Fibroblast of lung (primary cell): ENCODE measurements around the gene NEURL1. TPM values are rescaled to one million over a fixed set of nuclear protein-coding genes. Genes with fewer than 3 reads are reported as not detected.
"Not testable (repeated sequence)": the region's sequence is repeated elsewhere in the genome, so short reads cannot be mapped to it uniquely, and the experiment has no call there.

ENCODE experiments used
- DNase-seq, 2 donors: peaks; one replicate each; pipeline versions ENCODE4 v3.0.0 to v3.0.0-alpha.2; 2010; ENCODE audit warnings: low read depth in 2 of 2
- H2AFZ ChIP-seq: 2 replicates; pipeline ENCODE4 v1.5.1; 2012; ENCODE audit warnings: low read length, control low read depth, inconsistent platforms
- H3K27ac ChIP-seq: 2 replicates; pipeline ENCODE4 v1.5.1; 2011; ENCODE audit warnings: low read length, control low read depth; ENCODE audit not compliant: insufficient read depth
- H3K27me3 ChIP-seq: 2 replicates; pipeline ENCODE4 v1.5.1; 2011; ENCODE audit warnings: mild to moderate bottlenecking, low read length; ENCODE audit not compliant: control insufficient read depth, insufficient read depth
- H3K36me3 ChIP-seq: 2 replicates; pipeline ENCODE4 v1.5.1; 2011; ENCODE audit warnings: low read length; ENCODE audit not compliant: control insufficient read depth, insufficient read depth
- H3K4me1 ChIP-seq: 2 replicates; pipeline ENCODE4 v1.5.1; 2011; ENCODE audit warnings: low read length; ENCODE audit not compliant: control insufficient read depth, insufficient read depth; ENCODE audit errors: extremely low read depth
- H3K4me2 ChIP-seq: 2 replicates; pipeline ENCODE4 v1.5.1; 2011; ENCODE audit warnings: low read length, control low read depth; ENCODE audit not compliant: insufficient read depth; ENCODE audit errors: extremely low read depth
- H3K4me3 ChIP-seq, 4 experiments: fragments of 200-600 bp in 1 of 4; sonication (generic) in 1 of 4; replicated peaks in 1 of 4; 2 replicates each; pipeline ENCODE4 v1.5.1; 2011 to 2016; ENCODE audit warnings: low read length in 4 of 4, low read depth in 3 of 4, mild to moderate bottlenecking in 3 of 4, control low read depth in 2 of 4, inconsistent platforms in 1 of 4, mixed read lengths in 1 of 4; ENCODE audit not compliant: insufficient read depth in 1 of 4; ENCODE audit errors: control extremely low read depth in 1 of 4
- H3K79me2 ChIP-seq: 2 replicates; pipeline ENCODE4 v1.5.1; 2012; ENCODE audit warnings: mild to moderate bottlenecking, low read length, inconsistent platforms; ENCODE audit not compliant: control insufficient read depth, insufficient read depth
- H3K9ac ChIP-seq: 2 replicates; pipeline ENCODE4 v1.5.1; 2011; ENCODE audit warnings: mild to moderate bottlenecking, low read length, control low read depth; ENCODE audit not compliant: insufficient read depth
- H3K9me3 ChIP-seq: 2 replicates; pipeline ENCODE4 v1.5.1; 2012; ENCODE audit warnings: low read depth, low read length; ENCODE audit not compliant: control insufficient read depth, insufficient read depth
- H4K20me1 ChIP-seq: 2 replicates; pipeline ENCODE4 v1.5.1; 2011; ENCODE audit warnings: low read length; ENCODE audit not compliant: control insufficient read depth, insufficient read depth; ENCODE audit errors: extremely low read depth
- EZH2 ChIP-seq: IDR thresholded peaks from 2 replicates; pipeline ENCODE4 v1.5.1; 2012; ENCODE audit warnings: low read length, control low read depth, mild to moderate bottlenecking; ENCODE audit errors: missing control alignments
- polyA plus RNA-seq, 2 donors: library from polyadenylated mRNA; depleted of rRNA in 1 of 2; stranded (reverse) in 1 of 2; unstranded in 1 of 2; fragments of >200 nt; gene quantifications; 2 replicates each; pipeline ENCODE4 v1.2.1, GENCODE V29; 2011 to 2012; ENCODE audit warnings: missing spikeins in 1 of 2
- total RNA-seq: library from RNA; depleted of rRNA; stranded (reverse); fragments of >200 nt; gene quantifications from 2 replicates; pipeline ENCODE4 v1.2.1, GENCODE V29; 2014
- TF ChIP-seq, protein P1 (sequence below), 2 donors: IDR thresholded peaks in 1 of 2; conservative IDR thresholded peaks in 1 of 2; 1 replicate in 1 of 2; 2 replicates in 1 of 2; pipeline ENCODE4 v1.5.1; 2011 to 2012; ENCODE audit warnings: low read length in 2 of 2, control low read depth in 1 of 2, inconsistent platforms in 1 of 2, low read depth in 1 of 2, mild to moderate bottlenecking in 1 of 2

NEURL1 gene
- total and polyA plus RNA-seq, 2 donors (not counting 1 experiment from before 2014, with no cell fraction given), result 0.12 TPM; not detected in 1

DNA sequence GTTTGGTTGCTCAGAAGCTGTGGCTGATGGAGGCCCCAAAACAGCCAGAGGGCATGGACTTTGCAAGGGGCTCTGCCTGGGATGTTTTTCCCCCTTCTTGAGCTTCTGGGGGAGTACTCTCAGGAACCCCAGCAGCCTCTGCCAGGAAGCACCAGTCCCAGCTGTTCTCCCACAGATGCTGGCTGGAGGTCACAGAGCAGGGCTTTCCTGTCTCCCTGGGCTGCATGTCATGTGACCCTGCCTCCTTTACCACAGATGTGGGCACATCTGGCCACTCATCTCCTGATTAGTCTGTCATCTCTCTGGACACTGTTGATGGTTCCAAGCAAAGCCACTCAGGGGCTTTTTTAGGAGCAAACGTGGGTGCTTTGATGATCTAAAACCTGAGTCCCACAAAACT, 136.7 kb downstream of the NEURL1 start:
- no peaks in the 10 kb centered on the region for H3K9me3 ChIP-seq
- H3K79me2 ChIP-seq, result peaks cover 4% of the 10 kb centered on the region
- no peaks in the 10 kb centered on the region for H3K27me3 ChIP-seq
- no peak overlapping the region for H3K9ac ChIP-seq
- no peak overlapping the region for H3K27ac ChIP-seq
- H3K4me1 ChIP-seq, result peaks cover 2% of the 10 kb centered on the region
- no peak overlapping the region for H2AFZ ChIP-seq
- no peak for DNase-seq
- H3K36me3 ChIP-seq, result peaks cover 27% of the 10 kb centered on the region
- H3K4me3 ChIP-seq, result no peak overlapping the region
- TF ChIP-seq EZH2, result no peak
- TF ChIP-seq, protein P1, sequence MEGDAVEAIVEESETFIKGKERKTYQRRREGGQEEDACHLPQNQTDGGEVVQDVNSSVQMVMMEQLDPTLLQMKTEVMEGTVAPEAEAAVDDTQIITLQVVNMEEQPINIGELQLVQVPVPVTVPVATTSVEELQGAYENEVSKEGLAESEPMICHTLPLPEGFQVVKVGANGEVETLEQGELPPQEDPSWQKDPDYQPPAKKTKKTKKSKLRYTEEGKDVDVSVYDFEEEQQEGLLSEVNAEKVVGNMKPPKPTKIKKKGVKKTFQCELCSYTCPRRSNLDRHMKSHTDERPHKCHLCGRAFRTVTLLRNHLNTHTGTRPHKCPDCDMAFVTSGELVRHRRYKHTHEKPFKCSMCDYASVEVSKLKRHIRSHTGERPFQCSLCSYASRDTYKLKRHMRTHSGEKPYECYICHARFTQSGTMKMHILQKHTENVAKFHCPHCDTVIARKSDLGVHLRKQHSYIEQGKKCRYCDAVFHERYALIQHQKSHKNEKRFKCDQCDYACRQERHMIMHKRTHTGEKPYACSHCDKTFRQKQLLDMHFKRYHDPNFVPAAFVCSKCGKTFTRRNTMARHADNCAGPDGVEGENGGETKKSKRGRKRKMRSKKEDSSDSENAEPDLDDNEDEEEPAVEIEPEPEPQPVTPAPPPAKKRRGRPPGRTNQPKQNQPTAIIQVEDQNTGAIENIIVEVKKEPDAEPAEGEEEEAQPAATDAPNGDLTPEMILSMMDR (conservative IDR thresholded peaks at IDR 0.05 in 1 of 2, IDR thresholded peaks at IDR 0.05 in 1 of 2; ENCODE audit: low read depth in 1 of 2, low read length in 2 of 2), result no peak
- H3K4me2 ChIP-seq, result no peak overlapping the region
- H4K20me1 ChIP-seq, result no peaks in the 10 kb centered on the region

DNA sequence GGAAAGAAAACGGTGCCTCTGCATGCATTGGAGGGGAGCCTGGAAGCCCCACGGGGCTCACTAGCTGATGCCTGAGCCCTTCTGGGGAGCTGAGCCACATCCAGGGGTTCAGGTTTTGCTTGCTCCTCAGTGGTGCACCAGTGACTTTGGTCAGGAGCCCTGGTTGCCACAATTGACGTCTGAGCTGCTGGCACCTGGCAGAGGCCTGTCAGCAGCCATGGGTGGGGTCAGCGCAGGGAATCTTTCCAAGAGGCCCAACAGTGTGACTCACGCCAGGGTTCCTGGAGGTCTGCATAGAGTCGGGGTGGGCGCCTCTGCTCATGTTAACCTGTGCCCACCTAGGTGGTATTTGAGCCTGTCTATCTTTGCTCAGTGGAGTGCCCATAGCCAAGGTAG, 138.7 kb downstream of the NEURL1 start:
- H3K4me3 ChIP-seq, result no peak overlapping the region
- no peaks in the 10 kb centered on the region for H3K27me3 ChIP-seq
- peaks cover 13% of the 10 kb centered on the region for H3K4me1 ChIP-seq
- H3K79me2 ChIP-seq, result peaks cover 19% of the 10 kb centered on the region
- no peak overlapping the region for H3K4me2 ChIP-seq
- DNase-seq, result no peak
- TF ChIP-seq EZH2, result no peak
- TF ChIP-seq, protein P1 (conservative IDR thresholded peaks at IDR 0.05 in 1 of 2, IDR thresholded peaks at IDR 0.05 in 1 of 2; ENCODE audit: low read depth in 1 of 2, low read length in 2 of 2), result no peak
- no peaks in the 10 kb centered on the region for H3K9me3 ChIP-seq
- H4K20me1 ChIP-seq, result no peaks in the 10 kb centered on the region
- no peak overlapping the region for H3K9ac ChIP-seq
- H3K27ac ChIP-seq, result no peak overlapping the region
- no peak overlapping the region for H2AFZ ChIP-seq
- H3K36me3 ChIP-seq, result peaks cover 15% of the 10 kb centered on the region

DNA sequence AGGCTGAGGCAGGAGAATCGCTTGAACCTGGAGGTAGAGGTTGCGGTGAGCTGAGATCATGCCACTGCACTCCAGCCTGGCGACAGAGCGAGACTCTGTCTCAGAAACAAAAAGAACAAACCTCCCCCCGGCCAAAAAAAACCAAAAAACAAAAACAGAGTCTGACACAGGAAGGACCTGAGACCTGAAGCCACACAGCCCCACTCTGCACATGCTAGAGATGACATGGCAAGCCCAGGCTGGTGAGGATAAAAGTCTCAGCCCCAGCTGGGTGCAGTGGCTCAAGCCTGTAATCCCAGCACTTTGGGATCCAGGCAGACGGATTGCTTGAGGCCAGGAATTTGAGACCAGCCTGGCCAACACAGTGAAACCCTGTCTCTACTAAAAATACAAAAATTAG, 139.4 kb downstream of the NEURL1 start:
- DNase-seq, H3K27me3 ChIP-seq, H3K4me3 ChIP-seq, H3K9me3 ChIP-seq, H2AFZ ChIP-seq, H3K4me2 ChIP-seq, H3K27ac ChIP-seq, H3K9ac ChIP-seq, H4K20me1 ChIP-seq, H3K36me3 ChIP-seq: not testable (repeated sequence)
- H3K4me1 ChIP-seq, result peaks cover 20% of the 10 kb centered on the region
- H3K79me2 ChIP-seq, result peaks cover 23% of the 10 kb centered on the region
